Right cardiac atrium (tissue), 5 donors: Measurements from ENCODE around the gene WDR18. TPM values are rescaled to one million over a fixed set of nuclear protein-coding genes. Genes with fewer than 3 reads are reported as not detected.
A peak's percentile ranks its signal among the peaks of the same experiment; 100 is the strongest.

ENCODE experiments used
- ATAC-seq, 2 donors: fragments of 200-7000 bp; cut with Tn5 transposase; one replicate each; pipeline versions ENCODE4 v1.8.0 to v1.9.1; 2020; ENCODE audit warnings: moderate library complexity in 2 of 2, mild to moderate bottlenecking in 1 of 2
- DNase-seq, 3 donors: peaks; one replicate each; pipeline ENCODE4 v3.0.0-alpha.2; 2020
- H3K27ac ChIP-seq: one replicate; pipeline ENCODE4 v1.5.1; 2013; ENCODE audit warnings: mild to moderate bottlenecking, low read length, control low read depth, moderate library complexity
- H3K27me3 ChIP-seq: one replicate; pipeline ENCODE4 v1.6.1; 2013; ENCODE audit not compliant: control insufficient read depth, insufficient read depth
- H3K4me1 ChIP-seq: one replicate; pipeline ENCODE4 v1.6.1; 2013; ENCODE audit warnings: low read length; ENCODE audit not compliant: control insufficient read depth, insufficient read depth
- H3K4me3 ChIP-seq: one replicate; pipeline ENCODE4 v1.5.1; 2013; ENCODE audit warnings: low read length, control low read depth
- H3K9me3 ChIP-seq: one replicate; pipeline ENCODE4 v1.6.1; 2013; ENCODE audit warnings: low read length; ENCODE audit not compliant: control insufficient read depth
- WGBS: extraction: QIAGEN DNeasy Blood & Tissue Kit; methylation state at CpG from one replicate; pipeline ENCODE4 v1.1.7; 2013; 5-methylcytosine and 5-hydroxymethylcytosine counted together
- intact Hi-C, 4 donors: fragments of 100-400 bp; cut with DNase I; formaldehyde crosslinking; loops; one replicate each; pipeline versions ENCODE4 v1.11.0 to v1.14.0; 2022 to 2023
- long read RNA-seq, 4 donors: library from polyadenylated mRNA; unstranded; transcript quantifications; one replicate each; pipeline ENCODE4 v2.0.0, GENCODE V29; 2020 to 2021
- polyA plus RNA-seq: library from polyadenylated mRNA; stranded (reverse); fragments of 200-250 nt; gene quantifications from one replicate; pipeline ENCODE4 v1.2.3, GENCODE V29; 2013
- total RNA-seq, 4 donors: library from RNA; stranded (reverse); fragmentation: NEBNext Ultra II Directional; extraction: Animal tissue kit (Norgen Biotek cat#: 25700); gene quantifications; one replicate each; pipeline ENCODE4 v1.2.1, GENCODE V29; 2021
- donor health status: healthy with polysubstance abuse.
- donor health status: DM: no; HTN: yes; CAD: no.
- donor health status: DM: no; HTN: no; CAD: no.
- donor health status: DM: no; HTN: yes; CAD: no; lungs with severe emphysema.
- donor health status: DM: yes; HTN: yes; CAD: no.

Gene WDR18
- total RNA-seq (10 to 100 TPM; 12.2 to 24.0 (median 15.8) TPM), polyA plus RNA-seq (22.5 TPM)
- long read RNA-seq, donor 1, transcript WDR18-202 (10 exons, 1,608 nt): major isoform, 46 of 66 reads
- long read RNA-seq, donor 1, partial matches to known transcripts: 11 of 66 reads
- long read RNA-seq, donor 1, other reads (novel, unspliced or antisense): 8 of 66 reads
- long read RNA-seq, donor 2, transcript WDR18-202 (10 exons, 1,608 nt): major isoform, 14 of 28 reads
- long read RNA-seq, donor 2, partial matches to known transcripts: 5 of 28 reads
- long read RNA-seq, donor 2, other reads (novel, unspliced or antisense): 8 of 28 reads
- long read RNA-seq, donor 3, transcript WDR18-202 (10 exons, 1,608 nt): major isoform, 100 of 135 reads
- long read RNA-seq, donor 3, partial matches to known transcripts: 12 of 135 reads
- long read RNA-seq, donor 3, other reads (novel, unspliced or antisense): 18 of 135 reads
- long read RNA-seq, donor 4, transcript WDR18-202 (10 exons, 1,608 nt): major isoform, 20 of 30 reads
- long read RNA-seq, donor 4, partial matches to known transcripts: 3 of 30 reads
- long read RNA-seq, donor 4, other reads (novel, unspliced or antisense): 7 of 30 reads

- peak within 1 kb of the TSS; percentile 92 for H3K4me3 ChIP-seq
- H3K27me3 ChIP-seq: no peaks in the 10 kb centered on the region
- H3K27ac ChIP-seq: peak within 1 kb of the TSS; percentile 84
- intact Hi-C loops: loop anchor here in 2 of 4 donors (10.0 kb wide), 2 partner anchors 210 to 220 kb away; no protein-coding TSS in a partner anchor
- WGBS: under 1% methylated on average over 78 of the region's 78 CpGs
- no peaks in the 10 kb centered on the region for H3K4me1 ChIP-seq
- ATAC-seq (peak; percentile 95 to 96), DNase-seq (peak; percentile 95 to 98 (median 98))
- no peaks in the 10 kb centered on the region for H3K9me3 ChIP-seq
Measured at GRCh38 chr19:984165-984967, at the start of gene WDR18. TSS of gene WDR18 (plus strand) at chr19:984345. CDS start at chr19:984354, 9 bp downstream.

GRCh38 chr19:934865-935479, 49.2 kb upstream of the WDR18 start:
- Histone ChIP-seq H3K27me3 (no peaks in the 10 kb centered on the region), H3K9me3 (no peaks in the 10 kb centered on the region), H3K4me3 (no peak overlapping the region), H3K4me1 (peaks cover 4% of the 10 kb centered on the region), H3K27ac (peak overlapping the region; percentile 30)
- ATAC-seq (peak; percentile 91 to 92), DNase-seq (peak; percentile 85 to 95 (median 94))
- intact Hi-C loops: no loop called here
- WGBS: 15% methylated on average over 31 of the region's 31 CpGs

- no peak overlapping the region for H3K27ac ChIP-seq
- 98% methylated on average over 10 of the region's 10 CpGs for WGBS
- no peaks in the 10 kb centered on the region for H3K9me3 ChIP-seq
- intact Hi-C loops: no loop called here
- H3K4me1 ChIP-seq: peaks cover 4% of the 10 kb centered on the region
- ATAC-seq (no peak), DNase-seq (no peak)
- H3K27me3 ChIP-seq: no peaks in the 10 kb centered on the region
- H3K4me3 ChIP-seq: no peak overlapping the region
Measured at GRCh38 chr19:936175-936546, 48.0 kb upstream of the WDR18 start.

GRCh38 chr19:937259-937694, 46.9 kb upstream of the WDR18 start:
- ATAC-seq: no peak
- intact Hi-C loops: no loop called here
- Histone ChIP-seq H3K4me1 (peaks cover 4% of the 10 kb centered on the region), H3K27ac (no peak overlapping the region), H3K9me3 (no peaks in the 10 kb centered on the region), H3K4me3 (no peak overlapping the region), H3K27me3 (no peaks in the 10 kb centered on the region)
- WGBS: 94% methylated on average over 16 of the region's 16 CpGs
- DNase-seq: no peak

GRCh38 chr19:938233-938923, 45.8 kb upstream of the WDR18 start:
- H3K27ac ChIP-seq: no peak overlapping the region
- peaks cover under 1% of the 10 kb centered on the region for H3K4me1 ChIP-seq
- H3K9me3 ChIP-seq: no peaks in the 10 kb centered on the region
- intact Hi-C loops: no loop called here
- ATAC-seq: no peak
- H3K27me3 ChIP-seq: no peaks in the 10 kb centered on the region
- no peak overlapping the region for H3K4me3 ChIP-seq
- WGBS: 85% methylated on average over 23 of the region's 23 CpGs
- DNase-seq: no peak

- H3K27ac ChIP-seq: no peak overlapping the region
- DNase-seq (no peak), ATAC-seq (no peak)
- intact Hi-C loops: no loop called here
- no peaks in the 10 kb centered on the region for H3K9me3 ChIP-seq
- no peak overlapping the region for H3K4me3 ChIP-seq
- H3K4me1 ChIP-seq: no peaks in the 10 kb centered on the region
- WGBS: 89% methylated on average over 22 of the region's 22 CpGs
- H3K27me3 ChIP-seq: no peaks in the 10 kb centered on the region
Measured at GRCh38 chr19:939439-939838, 44.7 kb upstream of the WDR18 start.

- no peaks in the 10 kb centered on the region for H3K4me1 ChIP-seq
- H3K9me3 ChIP-seq: no peaks in the 10 kb centered on the region
- intact Hi-C loops: no loop called here
Measured at GRCh38 chr19:939922-940321, 44.2 kb upstream of the WDR18 start.

GRCh38 chr19:940591-941291, 43.4 kb upstream of the WDR18 start:
- Histone ChIP-seq H3K27me3 (no peaks in the 10 kb centered on the region), H3K9me3 (no peaks in the 10 kb centered on the region), H3K27ac (peak overlapping the region; percentile 1), H3K4me3 (no peak overlapping the region), H3K4me1 (no peaks in the 10 kb centered on the region)
- 47% methylated on average over 64 of the region's 64 CpGs for WGBS
- intact Hi-C loops: no loop called here
- ATAC-seq: peak; percentile 69 to 81
- DNase-seq: peak; percentile 70 to 89 (median 89)

More at GRCh38 chr19:939922-940321, 44.2 kb upstream of the WDR18 start:
- Histone ChIP-seq H3K27ac (no peak overlapping the region), H3K4me3 (no peak overlapping the region), H3K27me3 (no peaks in the 10 kb centered on the region)
- ATAC-seq (no peak), DNase-seq (no peak)
- 98% methylated on average over 7 of the region's 7 CpGs for WGBS

- ATAC-seq: no peak
- Histone ChIP-seq H3K4me3 (no peak overlapping the region), H3K27me3 (no peaks in the 10 kb centered on the region), H3K4me1 (no peaks in the 10 kb centered on the region), H3K27ac (no peak overlapping the region), H3K9me3 (no peaks in the 10 kb centered on the region)
- 77% methylated on average over 45 of the region's 45 CpGs for WGBS
- DNase-seq: peak in 1 of 3 donors; percentile 37
- intact Hi-C loops: no loop called here
Measured at GRCh38 chr19:941292-942132, 42.6 kb upstream of the WDR18 start.
